NOMO-1 treated with dmso at 0.1 percent for 144 hours (cell line): ENCODE results near the gene FCF1.
"Not testable (repeated sequence)": the region's sequence is repeated elsewhere in the genome, so short reads cannot be mapped to it uniquely, and the experiment has no call there.

ENCODE experiments used
- DNase-seq: peaks from one replicate; lab custom pipeline; 2025; ENCODE audit not compliant: unreplicated experiment; lab: John Stamatoyannopoulos, UW

FCF1 gene

DNA sequence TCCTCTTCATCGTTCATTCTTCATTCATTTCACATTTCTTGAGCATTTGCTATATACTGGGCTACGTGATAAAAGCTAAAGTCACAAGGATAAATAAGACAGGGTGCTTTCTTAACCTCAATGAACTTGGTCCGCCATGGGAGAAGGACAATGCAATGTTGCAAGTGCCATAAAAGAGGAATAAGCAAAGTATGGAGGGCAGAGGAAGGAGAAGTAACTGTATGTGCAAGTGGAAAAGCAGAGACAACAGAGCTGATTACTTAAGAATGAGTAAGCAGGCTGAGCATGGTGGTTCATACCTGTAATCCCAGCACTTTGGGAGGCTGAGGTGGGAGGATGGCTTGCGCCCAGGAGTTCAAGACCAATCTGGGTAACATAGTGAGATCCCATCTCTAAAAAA lies 14.5 kb upstream of the FCF1 start:
- no peak for DNase-seq

- no peak for DNase-seq
These were observed 10.7 kb upstream of the FCF1 start for GRCh38 chr14:74702293-74702692.

GRCh38 chr14:74703043-74703442 lies 9.9 kb upstream of the FCF1 start:
- no peak for DNase-seq

- DNase-seq: no peak
These were observed 8.3 kb upstream of the FCF1 start for GRCh38 chr14:74704656-74705055.

DNA sequence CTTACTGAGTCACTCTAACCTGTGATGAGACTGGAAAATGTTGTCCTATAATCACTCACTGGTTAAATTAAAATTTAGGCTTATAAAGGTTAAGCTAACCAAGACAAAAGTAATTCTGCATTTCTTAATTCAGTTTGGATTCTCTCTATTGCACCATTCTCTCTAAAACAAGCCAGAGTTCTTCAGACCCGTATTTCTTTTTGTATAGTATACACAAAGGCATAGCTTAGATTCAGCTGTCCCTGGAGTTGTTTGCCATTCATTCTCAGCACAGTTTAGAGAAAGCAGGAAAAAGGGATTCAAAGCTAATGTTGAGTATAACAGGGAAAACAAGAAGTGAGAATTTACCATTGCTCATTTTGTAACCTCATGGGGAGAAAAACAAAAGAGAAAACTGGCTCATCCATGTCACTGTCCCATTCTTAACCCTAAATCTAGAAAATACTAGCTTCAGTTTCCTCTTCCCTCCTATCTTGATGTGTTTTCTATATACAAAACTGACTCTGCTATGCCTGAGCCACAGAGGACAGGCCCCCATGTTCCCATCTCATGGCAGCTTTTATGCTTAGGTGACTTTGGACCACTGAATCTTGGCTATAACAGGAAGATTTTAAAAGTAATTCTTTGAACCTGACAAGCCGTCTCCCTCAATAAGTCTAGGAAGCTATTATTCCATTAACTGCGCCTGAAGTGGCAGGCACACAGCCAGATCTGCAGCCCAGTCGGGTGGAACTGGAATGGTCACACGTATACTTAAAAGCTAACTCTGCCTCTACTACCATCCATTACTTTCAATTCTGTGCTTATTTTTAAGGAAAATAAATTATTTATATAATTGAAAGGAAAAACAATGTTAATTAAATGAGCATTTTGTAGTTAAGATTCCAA lies 7.1 kb upstream of the FCF1 start:
- no peak for DNase-seq

DNA sequence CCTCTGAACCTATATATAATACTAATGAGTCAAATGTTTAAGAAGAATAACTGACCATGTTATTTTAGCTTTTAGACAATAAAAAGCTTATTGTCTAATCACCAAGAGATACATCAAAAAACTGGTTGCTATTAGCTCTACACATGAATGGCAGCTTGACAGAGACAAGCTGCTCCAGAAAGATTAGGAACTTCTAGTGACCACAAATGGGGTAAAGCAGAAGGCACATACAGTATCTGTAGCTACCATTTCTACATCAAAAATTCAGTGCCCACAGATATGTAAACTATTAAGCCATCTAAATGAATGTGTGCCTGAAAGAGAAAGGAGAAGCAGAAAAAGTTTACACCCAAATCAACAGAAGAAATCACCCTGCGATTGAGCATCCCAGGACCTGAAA lies 2.5 kb upstream of the FCF1 start:
- DNase-seq: no peak

DNA sequence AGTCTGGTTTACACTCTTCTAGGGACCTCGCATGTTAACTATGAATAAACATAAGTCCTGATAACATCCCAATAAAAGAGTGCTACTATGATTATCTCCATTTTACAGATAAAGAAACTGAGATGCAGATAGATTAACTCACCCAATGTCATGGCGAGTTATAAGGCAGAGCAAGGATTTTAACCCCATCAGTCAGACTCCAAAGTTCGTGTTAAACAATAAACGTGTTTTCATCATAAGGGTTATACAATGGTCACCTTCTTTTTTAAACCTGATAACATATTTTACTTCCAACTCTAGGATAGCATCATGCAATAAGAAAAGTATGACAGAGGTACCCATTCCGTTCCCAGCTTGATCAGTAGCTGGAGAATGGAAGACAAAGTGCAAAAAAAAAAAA lies 1.3 kb upstream of the FCF1 start:
- DNase-seq: no peak

DNA sequence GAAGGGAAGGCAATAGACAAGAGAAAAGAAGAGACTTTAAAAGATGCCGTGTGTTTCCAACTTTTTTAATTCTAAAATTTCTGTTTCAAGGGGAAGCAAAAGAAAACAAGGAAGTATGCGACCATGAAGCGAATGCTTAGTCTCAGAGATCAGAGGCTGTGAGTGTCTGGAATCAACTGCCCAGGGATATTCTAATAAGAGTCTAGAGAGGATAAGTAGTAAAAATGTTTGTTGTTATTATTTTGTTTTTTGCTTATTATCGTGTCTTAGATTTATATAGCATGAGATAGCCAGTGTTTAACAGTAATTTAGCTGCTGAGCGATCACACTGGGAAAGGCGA lies 421 bp downstream of the FCF1 start:
- no peak for DNase-seq

DNA sequence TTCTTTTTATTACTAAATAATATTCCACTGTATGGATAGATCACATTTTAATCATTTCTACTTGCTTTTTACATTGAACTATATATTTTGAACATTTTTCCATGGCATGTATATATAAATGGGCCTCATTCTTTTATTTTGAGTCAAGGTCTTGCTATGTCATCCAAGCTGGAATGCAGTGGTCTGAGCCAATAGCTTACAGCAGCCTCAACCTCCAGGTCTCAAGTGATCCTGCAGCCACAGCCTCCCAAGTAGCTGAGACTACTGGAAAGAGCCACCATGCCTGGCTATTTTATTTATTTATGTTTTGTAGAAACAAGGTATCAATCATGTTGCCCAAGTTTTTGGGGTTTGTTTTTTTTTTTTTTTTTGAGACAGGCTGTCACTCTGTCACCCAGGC lies 7.6 kb downstream of the FCF1 start:
- DNase-seq: no peak

DNA sequence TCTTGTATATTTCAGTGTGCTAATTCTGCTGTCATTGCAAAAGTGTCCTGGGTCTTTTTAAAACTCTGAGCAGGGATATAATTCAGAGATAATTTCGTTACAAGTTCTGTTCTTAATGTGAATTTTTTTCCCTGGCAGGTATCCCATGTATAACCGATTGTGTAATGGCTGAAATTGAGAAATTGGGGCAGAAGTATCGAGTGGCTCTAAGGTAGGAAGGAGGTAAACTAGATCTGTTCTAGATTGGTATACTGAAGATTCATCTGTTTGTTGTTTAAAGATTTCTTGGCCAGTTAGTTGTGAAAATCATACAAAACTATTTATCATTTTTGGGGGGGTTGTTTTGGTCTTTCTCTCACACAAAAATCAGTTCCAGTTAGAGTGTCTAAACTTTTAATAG lies 10.2 kb downstream of the FCF1 start:
- no peak for DNase-seq

- DNase-seq: no peak
These were observed 19.4 kb downstream of the FCF1 start for GRCh38 chr14:74732387-74732786.

DNA sequence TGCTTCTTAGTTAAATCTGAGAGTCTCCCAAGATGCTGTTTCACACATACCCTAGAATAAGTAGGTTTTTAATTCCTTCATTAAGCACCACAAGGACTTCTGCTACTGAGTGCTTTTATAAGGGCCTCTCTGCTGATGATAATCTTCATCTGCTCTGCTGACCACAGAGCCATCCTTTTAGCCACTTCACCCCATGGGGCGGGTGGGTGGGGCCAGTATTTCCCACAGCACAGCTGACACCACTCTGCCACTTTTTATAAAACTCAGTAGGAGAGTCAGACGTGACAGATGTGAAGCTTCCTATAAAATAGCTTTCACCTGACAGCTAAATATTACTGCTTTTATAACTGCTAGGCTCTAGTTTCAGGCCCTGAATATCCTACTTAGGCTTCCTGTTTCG lies 20.3 kb downstream of the FCF1 start:
- no peak for DNase-seq

- no peak for DNase-seq
These were observed 22.2 kb downstream of the FCF1 start for GRCh38 chr14:74735125-74735524.

GRCh38 chr14:74737753-74738325 lies 24.9 kb downstream of the FCF1 start:
- DNase-seq: no peak

DNA sequence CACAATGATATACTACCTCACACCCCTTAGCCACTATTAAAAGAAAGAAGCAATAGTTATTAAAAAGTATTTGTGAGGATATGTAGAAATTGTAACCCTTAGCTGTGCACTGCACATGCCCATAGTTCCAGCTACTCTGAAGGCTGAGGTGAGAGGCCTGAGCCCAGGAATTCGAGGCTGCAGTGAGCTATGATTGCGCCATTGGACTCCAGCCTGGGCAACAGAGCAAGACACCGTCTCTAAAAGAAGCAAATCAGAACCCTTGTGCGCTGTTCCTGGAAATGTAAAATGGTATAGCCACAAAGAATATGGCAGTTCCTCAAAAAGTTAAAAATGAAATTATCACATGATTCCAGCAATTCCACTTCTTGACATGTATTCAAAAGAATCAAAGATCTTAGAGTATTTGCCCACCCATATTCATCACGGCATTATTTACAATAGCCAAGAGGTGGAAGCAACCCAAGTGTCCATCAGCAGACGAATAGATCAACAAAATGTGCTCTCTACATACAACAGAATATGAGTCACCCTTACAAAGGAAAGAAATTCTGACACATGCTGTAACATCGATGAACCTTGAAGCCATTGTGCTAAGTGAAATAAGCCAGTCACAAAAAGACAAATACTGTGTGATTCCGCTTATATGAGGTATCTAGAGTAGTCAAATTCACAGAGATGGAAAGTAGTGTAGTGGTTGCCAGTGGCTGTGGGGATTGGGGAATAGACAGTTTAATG lies 26.5 kb downstream of the FCF1 start:
- no peak for DNase-seq

GRCh38 chr14:74747237-74747636 lies 34.3 kb downstream of the FCF1 start:
- DNase-seq: no peak

DNA sequence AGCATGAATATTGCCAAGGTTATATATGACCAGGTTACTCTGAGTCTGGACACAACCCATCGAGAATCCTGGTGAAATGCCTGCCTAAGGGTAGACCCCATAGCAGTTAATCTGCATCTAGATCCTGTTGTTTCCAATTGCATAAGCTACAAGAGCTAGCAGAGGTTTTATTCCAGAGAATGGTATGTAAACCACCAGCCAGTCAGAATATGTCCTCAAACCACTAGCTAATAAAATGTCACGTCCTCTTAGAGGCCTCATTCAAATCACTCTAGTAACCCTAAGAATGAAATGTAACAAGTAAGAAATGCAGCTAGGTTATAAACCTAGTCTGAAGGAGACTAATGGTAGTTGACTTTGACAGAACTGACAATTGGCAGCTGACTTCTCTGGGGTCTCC lies 41.2 kb downstream of the FCF1 start:
- DNase-seq: no peak

- no peak for DNase-seq
These were observed 42.0 kb downstream of the FCF1 start for GRCh38 chr14:74754899-74755298.

DNA sequence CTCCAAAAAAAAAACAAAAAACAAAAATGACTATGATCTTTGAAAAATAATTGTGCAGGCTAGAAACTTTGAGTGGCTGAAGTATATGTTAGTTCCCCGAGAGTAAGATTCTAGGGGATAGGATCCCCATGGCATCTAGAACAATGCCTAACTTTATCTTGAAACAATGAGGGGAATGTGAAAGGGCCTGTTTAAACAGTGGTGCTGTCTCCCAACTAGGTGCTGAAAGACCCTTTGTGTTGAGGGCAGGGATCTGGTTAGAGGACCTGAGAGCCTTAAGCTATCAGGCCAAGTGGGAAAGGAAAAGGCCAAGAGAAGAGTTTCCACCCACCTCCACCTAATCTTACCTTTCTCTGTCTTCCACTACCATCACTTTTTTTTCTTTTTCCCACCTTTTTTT lies 43.4 kb downstream of the FCF1 start:
- DNase-seq: no peak

DNA sequence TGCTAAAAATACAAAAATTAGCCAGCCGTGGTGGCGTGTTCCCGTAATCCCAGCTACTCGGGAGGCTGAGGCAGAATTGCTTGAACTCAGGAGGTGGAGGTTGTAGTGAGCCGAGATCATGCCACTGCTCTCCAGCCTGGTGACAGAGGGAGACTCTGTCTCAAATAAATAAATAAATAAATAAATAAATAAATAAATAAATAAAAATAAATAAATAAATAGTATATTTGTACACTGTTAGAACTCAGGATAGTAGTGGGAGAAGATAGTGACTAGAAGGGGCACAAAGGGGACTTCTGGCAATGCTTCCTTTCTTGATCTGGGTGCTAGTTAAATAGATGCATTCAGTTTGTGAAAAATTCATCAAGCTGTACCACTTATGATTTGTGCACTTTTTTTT lies 45.6 kb downstream of the FCF1 start:
- not testable (repeated sequence) for DNase-seq

DNA sequence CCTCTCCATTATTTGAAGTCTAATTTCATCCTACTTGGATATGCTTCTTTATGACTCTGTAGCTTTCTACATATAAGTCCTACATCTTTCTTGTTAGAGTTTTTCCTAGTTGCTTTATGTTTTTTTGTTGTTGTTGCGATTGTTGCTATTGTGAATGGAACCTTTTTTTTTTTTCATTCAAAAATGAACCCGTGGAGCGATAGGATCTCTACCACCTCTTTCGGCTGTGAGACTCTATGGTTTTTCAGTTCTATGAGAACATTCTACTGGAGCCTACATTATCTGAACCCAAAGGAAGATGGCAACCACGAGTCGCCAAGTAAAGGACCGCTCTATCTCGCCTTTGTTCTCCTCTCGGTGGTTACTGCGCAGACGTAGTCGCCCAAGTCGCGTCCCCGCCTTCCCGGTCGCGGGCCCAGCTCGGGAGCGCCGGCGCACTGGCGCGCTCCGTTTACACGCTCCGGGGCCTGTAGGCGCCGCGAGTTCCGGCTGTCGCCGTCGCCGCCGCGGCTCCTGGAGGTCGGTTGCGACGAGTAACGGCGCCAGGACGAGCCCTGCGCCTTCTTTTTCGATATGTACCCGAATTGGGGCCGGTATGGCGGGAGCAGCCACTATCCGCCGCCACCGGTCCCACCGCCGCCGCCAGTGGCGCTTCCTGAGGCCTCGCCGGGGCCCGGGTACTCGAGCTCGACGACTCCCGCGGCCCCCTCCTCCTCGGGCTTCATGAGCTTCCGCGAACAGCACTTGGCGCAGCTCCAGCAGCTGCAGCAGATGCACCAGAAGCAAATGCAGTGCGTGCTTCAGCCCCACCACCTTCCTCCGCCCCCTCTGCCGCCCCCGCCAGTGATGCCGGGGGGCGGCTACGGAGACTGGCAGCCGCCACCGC lies 50.2 kb downstream of the FCF1 start, which contains the start of gene YLPM1:
Gene YLPM1 (plus strand): TSS at position 400 of the 886 bp plus-strand sequence. CDS start 174 bp downstream, at position 574.
- DNase-seq: peak; percentile 96
